Measurements from ENCODE around the gene KPTN.

- TF ChIP-seq CTCF (IDR thresholded peaks at IDR 0.05), result no peak
- no peak for TF ChIP-seq POLR2A (IDR thresholded peaks at IDR 0.05)
Measured at GRCh38 chr19:47503826-47504150, 19.8 kb upstream of the KPTN start.
